Measurements from ENCODE around the gene HIVEP3. TPM values are rescaled to one million over a fixed set of nuclear protein-coding genes. Genes with fewer than 3 reads are reported as not detected.

HIVEP3 gene
- polyA plus RNA-seq, 1 donor (not counting 4 experiments of a cell fraction or from before 2014, with no cell fraction given) = 1.1 TPM

GRCh38 chr1:41741244-41741643 lies 177.5 kb downstream of the HIVEP3 start:
- Histone ChIP-seq H3K9me3 (ENCODE audit: control insufficient read depth, low read depth, low read length) (no peaks in the 10 kb centered on the region), H3K36me3 (ENCODE audit: control insufficient read depth in 2 of 2, extremely low read depth in 1 of 2, insufficient read depth in 2 of 2, low read length in 2 of 2) (no peaks in the 10 kb centered on the region), H4K20me1 (ENCODE audit: control insufficient read depth, extremely low read depth, insufficient read depth, low read length) (no peaks in the 10 kb centered on the region), H2AFZ (ENCODE audit: control insufficient read depth, low read length) (no peak overlapping the region), H3K9me1 (ENCODE audit: control insufficient read depth, extremely low read depth, insufficient read depth, low read length) (no peaks in the 10 kb centered on the region), H3K79me2 (ENCODE audit: control insufficient read depth, insufficient read depth, low read length) (no peaks in the 10 kb centered on the region), H3K4me2 (ENCODE audit: control insufficient read depth, extremely low read depth, insufficient read depth, low read depth, low read length) (no peak overlapping the region), H3K9ac (ENCODE audit: control insufficient read depth, extremely low read depth, insufficient read depth, low read length) (no peak overlapping the region), H3K27me3 (ENCODE audit: control insufficient read depth, extremely low read depth, insufficient read depth, low read length) (no peaks in the 10 kb centered on the region), H3K4me1 (ENCODE audit: control insufficient read depth, extremely low read depth, insufficient read depth, low read length) (peaks cover 47% of the 10 kb centered on the region), H3K4me3 (ENCODE audit: control insufficient read depth in 2 of 3, extremely low read depth in 1 of 3, insufficient read depth in 2 of 3, low read depth in 1 of 3, low read length in 3 of 3) (no peak overlapping the region), H3K27ac (ENCODE audit: control insufficient read depth, insufficient read depth, low read length) (no peak overlapping the region)
- FAIRE-seq = no peak
- DNase-seq (ENCODE audit: low read depth, low spot score) = no peak
- dilution Hi-C loops (cut with MboI; ENCODE audit: extremely low pct_ligation_motif_present, low sequenced_read_pairs) = no loop called here
- TF ChIP-seq, protein P1, sequence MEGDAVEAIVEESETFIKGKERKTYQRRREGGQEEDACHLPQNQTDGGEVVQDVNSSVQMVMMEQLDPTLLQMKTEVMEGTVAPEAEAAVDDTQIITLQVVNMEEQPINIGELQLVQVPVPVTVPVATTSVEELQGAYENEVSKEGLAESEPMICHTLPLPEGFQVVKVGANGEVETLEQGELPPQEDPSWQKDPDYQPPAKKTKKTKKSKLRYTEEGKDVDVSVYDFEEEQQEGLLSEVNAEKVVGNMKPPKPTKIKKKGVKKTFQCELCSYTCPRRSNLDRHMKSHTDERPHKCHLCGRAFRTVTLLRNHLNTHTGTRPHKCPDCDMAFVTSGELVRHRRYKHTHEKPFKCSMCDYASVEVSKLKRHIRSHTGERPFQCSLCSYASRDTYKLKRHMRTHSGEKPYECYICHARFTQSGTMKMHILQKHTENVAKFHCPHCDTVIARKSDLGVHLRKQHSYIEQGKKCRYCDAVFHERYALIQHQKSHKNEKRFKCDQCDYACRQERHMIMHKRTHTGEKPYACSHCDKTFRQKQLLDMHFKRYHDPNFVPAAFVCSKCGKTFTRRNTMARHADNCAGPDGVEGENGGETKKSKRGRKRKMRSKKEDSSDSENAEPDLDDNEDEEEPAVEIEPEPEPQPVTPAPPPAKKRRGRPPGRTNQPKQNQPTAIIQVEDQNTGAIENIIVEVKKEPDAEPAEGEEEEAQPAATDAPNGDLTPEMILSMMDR (optimal IDR thresholded peaks at IDR 0.05 in 1 of 3, IDR thresholded peaks at IDR 0.05 in 1 of 3, conservative IDR thresholded peaks at IDR 0.05 in 1 of 3; ENCODE audit: extremely low read depth in 1 of 3, insufficient read depth in 2 of 3, low read length in 3 of 3) = no peak
- TF ChIP-seq EZH2 (IDR thresholded peaks at IDR 0.05; ENCODE audit: low read length) = no peak

DNA sequence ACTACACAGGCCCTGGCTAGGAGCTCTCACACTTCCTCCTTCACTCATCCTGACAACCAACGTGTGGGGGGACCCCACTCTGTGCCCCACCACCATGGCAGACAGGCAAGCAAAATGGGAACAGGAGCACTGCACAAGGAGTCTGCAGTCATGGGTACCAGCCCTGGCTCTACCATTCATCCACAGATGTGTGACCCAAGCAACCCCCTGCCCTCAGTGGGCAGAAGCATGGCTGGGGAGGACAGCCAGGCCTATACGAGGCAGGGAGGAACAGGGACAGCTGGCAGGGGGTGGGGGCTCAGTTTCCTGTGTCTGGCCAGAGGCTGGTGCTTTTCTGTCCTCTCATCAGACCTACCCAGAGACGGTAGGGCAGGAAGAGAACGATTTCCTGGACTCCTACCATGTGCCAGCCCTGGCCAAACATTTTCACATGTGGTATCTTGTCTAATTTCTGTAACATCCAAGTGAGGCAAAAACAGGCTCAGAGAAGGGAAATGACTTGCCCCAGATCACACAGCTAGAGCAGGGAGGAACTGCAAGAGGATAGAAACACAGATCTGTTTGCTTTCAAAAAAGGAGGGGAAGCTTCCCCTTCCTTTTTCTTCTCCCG lies 178.0 kb downstream of the HIVEP3 start:
- Histone ChIP-seq H3K4me3 (ENCODE audit: control insufficient read depth in 2 of 3, extremely low read depth in 1 of 3, insufficient read depth in 2 of 3, low read depth in 1 of 3, low read length in 3 of 3) (no peak overlapping the region), H3K4me1 (ENCODE audit: control insufficient read depth, extremely low read depth, insufficient read depth, low read length) (peaks cover 47% of the 10 kb centered on the region), H3K79me2 (ENCODE audit: control insufficient read depth, insufficient read depth, low read length) (no peaks in the 10 kb centered on the region), H3K27me3 (ENCODE audit: control insufficient read depth, extremely low read depth, insufficient read depth, low read length) (peaks cover under 1% of the 10 kb centered on the region), H3K9me3 (ENCODE audit: control insufficient read depth, low read depth, low read length) (no peaks in the 10 kb centered on the region), H4K20me1 (ENCODE audit: control insufficient read depth, extremely low read depth, insufficient read depth, low read length) (no peaks in the 10 kb centered on the region), H3K9ac (ENCODE audit: control insufficient read depth, extremely low read depth, insufficient read depth, low read length) (no peak overlapping the region), H3K27ac (ENCODE audit: control insufficient read depth, insufficient read depth, low read length) (no peak overlapping the region), H3K4me2 (ENCODE audit: control insufficient read depth, extremely low read depth, insufficient read depth, low read depth, low read length) (no peak overlapping the region), H2AFZ (ENCODE audit: control insufficient read depth, low read length) (peak overlapping the region; percentile 65), H3K9me1 (ENCODE audit: control insufficient read depth, extremely low read depth, insufficient read depth, low read length) (no peaks in the 10 kb centered on the region), H3K36me3 (ENCODE audit: control insufficient read depth in 2 of 2, extremely low read depth in 1 of 2, insufficient read depth in 2 of 2, low read length in 2 of 2) (no peaks in the 10 kb centered on the region)
- dilution Hi-C loops (cut with MboI; ENCODE audit: extremely low pct_ligation_motif_present, low sequenced_read_pairs) = no loop called here
- TF ChIP-seq EZH2 (IDR thresholded peaks at IDR 0.05; ENCODE audit: low read length) = no peak
- TF ChIP-seq, protein P1 (optimal IDR thresholded peaks at IDR 0.05 in 1 of 3, IDR thresholded peaks at IDR 0.05 in 1 of 3, conservative IDR thresholded peaks at IDR 0.05 in 1 of 3; ENCODE audit: extremely low read depth in 1 of 3, insufficient read depth in 2 of 3, low read length in 3 of 3) = no peak
- FAIRE-seq (peak; percentile 75), DNase-seq (ENCODE audit: low read depth, low spot score) (no peak)

Data from keratinocyte (primary cell).